ENCODE results near the gene NDUFAF3.

The NDUFAF3 gene

GRCh38 chr3:49015765-49016164, 6.2 kb upstream of the NDUFAF3 start:
- no peak overlapping the region for H3K4me3 ChIP-seq (ENCODE audit: low read length)
- TF ChIP-seq, protein P1, sequence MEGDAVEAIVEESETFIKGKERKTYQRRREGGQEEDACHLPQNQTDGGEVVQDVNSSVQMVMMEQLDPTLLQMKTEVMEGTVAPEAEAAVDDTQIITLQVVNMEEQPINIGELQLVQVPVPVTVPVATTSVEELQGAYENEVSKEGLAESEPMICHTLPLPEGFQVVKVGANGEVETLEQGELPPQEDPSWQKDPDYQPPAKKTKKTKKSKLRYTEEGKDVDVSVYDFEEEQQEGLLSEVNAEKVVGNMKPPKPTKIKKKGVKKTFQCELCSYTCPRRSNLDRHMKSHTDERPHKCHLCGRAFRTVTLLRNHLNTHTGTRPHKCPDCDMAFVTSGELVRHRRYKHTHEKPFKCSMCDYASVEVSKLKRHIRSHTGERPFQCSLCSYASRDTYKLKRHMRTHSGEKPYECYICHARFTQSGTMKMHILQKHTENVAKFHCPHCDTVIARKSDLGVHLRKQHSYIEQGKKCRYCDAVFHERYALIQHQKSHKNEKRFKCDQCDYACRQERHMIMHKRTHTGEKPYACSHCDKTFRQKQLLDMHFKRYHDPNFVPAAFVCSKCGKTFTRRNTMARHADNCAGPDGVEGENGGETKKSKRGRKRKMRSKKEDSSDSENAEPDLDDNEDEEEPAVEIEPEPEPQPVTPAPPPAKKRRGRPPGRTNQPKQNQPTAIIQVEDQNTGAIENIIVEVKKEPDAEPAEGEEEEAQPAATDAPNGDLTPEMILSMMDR (conservative IDR thresholded peaks at IDR 0.05; ENCODE audit: low read length), result no peak
- DNase-seq (ENCODE audit: low read depth), result no peak

DNA sequence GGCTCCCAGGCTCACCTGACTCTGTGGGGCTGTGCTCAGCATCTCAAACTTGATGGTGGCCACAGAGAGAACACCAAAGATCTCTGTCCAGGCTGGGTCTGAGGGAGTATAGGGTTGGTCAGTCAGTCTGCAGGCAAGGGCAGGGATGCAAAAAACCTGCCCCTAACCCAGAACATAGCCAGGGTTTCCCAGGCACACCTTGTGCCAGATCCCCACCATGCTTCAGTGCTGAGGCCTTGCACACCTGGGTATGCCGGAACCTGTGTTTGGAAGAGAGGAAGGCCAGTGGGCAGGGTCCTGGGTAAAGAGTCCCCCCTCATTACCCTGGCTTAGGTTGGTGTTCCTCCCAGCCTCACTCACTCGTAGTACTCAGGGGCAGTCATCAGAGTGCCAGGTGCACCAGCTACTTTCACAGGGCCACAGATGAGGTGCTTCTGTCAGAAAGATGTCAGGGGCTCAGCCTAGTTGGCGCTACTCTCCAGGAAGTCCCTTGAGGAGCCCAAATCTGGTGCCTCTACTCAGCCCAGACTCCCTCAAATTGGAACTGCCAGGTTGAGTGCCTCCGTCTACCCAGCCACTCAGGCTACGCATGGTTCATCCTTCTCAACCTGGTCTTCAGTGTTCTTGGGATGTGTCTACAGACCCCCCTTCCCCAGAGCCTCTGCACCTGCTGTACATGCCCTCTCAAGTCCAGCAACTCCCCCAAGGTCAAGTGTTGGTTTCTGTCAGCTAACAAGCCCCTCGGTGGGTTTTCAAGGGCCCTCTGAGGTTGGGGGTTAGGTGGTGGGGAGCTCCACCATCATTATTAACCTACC, 5.3 kb upstream of the NDUFAF3 start:
- TF ChIP-seq, protein P1 (conservative IDR thresholded peaks at IDR 0.05; ENCODE audit: low read length), result no peak
- no peak overlapping the region; the same call in 1 of the 2 replicates for H3K4me3 ChIP-seq (ENCODE audit: low read length)
- DNase-seq (ENCODE audit: low read depth), result no peak

GRCh38 chr3:49017229-49017970, 4.5 kb upstream of the NDUFAF3 start:
- no peak for DNase-seq (ENCODE audit: low read depth)
- H3K4me3 ChIP-seq (ENCODE audit: low read length), result peak overlapping the region; percentile 77
- TF ChIP-seq, protein P1 (conservative IDR thresholded peaks at IDR 0.05; ENCODE audit: low read length), result no peak

- TF ChIP-seq, protein P1 (conservative IDR thresholded peaks at IDR 0.05; ENCODE audit: low read length), result no peak
- peak; percentile 47 for DNase-seq (ENCODE audit: low read depth)
Measured at GRCh38 chr3:49017971-49018706, 3.8 kb upstream of the NDUFAF3 start, which contains the start of gene DALRD3. Gene DALRD3 (minus strand): TSS chr3:49018580. CDS start chr3:49018564, 16 bp downstream.

DNA sequence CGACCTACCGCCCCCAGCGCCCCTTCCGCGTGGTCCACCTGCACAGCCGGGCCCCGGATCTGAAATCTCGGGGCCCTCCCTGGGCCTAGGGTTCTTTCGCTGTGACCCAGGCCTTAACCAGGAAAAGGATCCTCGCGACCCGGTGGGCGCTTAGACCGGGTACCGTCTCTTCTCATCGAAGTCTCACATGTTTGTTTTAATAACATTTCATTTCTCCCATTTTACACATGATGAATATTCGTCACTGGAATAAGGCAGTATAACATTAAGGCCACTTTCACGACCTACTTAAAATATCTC, 3.3 kb upstream of the NDUFAF3 start:
- H3K4me3 ChIP-seq (ENCODE audit: low read length), result peak overlapping the region; percentile 77
- TF ChIP-seq, protein P1 (conservative IDR thresholded peaks at IDR 0.05; ENCODE audit: low read length), result no peak
- DNase-seq (ENCODE audit: low read depth), result no peak

More at GRCh38 chr3:49017971-49018706, 3.8 kb upstream of the NDUFAF3 start, which contains the start of gene DALRD3:
- peak within 1 kb of the TSS; percentile 77 for H3K4me3 ChIP-seq (ENCODE audit: low read length)

DNA sequence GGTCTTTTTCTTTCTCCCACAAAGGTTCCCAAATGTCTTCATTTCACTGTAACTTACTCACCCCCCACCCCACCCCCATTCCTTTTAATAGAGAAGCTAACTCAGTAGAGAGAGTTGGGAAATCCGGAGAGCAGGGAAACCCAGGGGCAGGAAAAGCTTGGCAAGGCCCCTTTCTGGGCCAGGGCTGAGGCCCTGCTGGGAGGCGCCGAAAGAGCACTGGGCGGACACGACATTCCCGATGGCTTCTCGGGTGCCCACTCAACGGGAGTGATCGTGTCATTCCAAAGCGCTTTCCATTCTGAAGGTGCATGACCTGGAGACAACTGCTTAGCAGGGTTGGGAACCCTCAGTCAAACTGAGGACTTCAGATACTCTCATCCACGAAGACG, 2.0 kb upstream of the NDUFAF3 start:
- peak overlapping the region; percentile 95 for H3K4me3 ChIP-seq (ENCODE audit: low read length)
- DNase-seq (ENCODE audit: low read depth), result no peak
- TF ChIP-seq, protein P1 (conservative IDR thresholded peaks at IDR 0.05; ENCODE audit: low read length), result no peak

All from AG10803 (cell line).